ENCODE measurements around the gene DPEP3. TPM values are rescaled to one million over a fixed set of nuclear protein-coding genes. Genes with fewer than 3 reads are reported as not detected.

The DPEP3 gene
- total RNA-seq, 2 donors from 2014 or later: 0.28 TPM; not detected in 1

Other genes starting within 250 kb of the DPEP3 start
- 10 to 100 TPM; 16.9 to 20.5 TPM for gene RANBP10, start 173.9 kb downstream of the DPEP3 start, total RNA-seq
- gene TSNAXIP1, start 173.6 kb downstream of the DPEP3 start, total RNA-seq: under 1 TPM; 0.12 to 0.75 TPM
- gene THAP11, start 138.2 kb downstream of the DPEP3 start, total RNA-seq: 10 to 100 TPM; 19.3 to 23.8 TPM
- gene NUTF2, start 133.6 kb downstream of the DPEP3 start, total RNA-seq: 10 to 100 TPM; 57.1 to 59.8 TPM
- gene CENPT, start 132.8 kb downstream of the DPEP3 start, total RNA-seq: 10 to 100 TPM; 29.3 to 43.1 TPM
- 10 to 100 TPM; 54.2 to 76.8 TPM for gene EDC4, start 107.4 kb downstream of the DPEP3 start, total RNA-seq
- gene NRN1L, start 95.6 kb downstream of the DPEP3 start, total RNA-seq: under 1 TPM in 1 of 2 donors, not detected in 1; 0.67 TPM
- 10 to 100 TPM; 31.7 to 36.6 TPM for gene PSKH1, start 87.2 kb downstream of the DPEP3 start, total RNA-seq
- gene CTRL, start 48.6 kb downstream of the DPEP3 start, total RNA-seq: 1 to 10 TPM in 1 of 2 donors, under 1 TPM in 1; 0.89 to 1.9 TPM
- gene PSMB10, start 43.6 kb downstream of the DPEP3 start, total RNA-seq: 100 to 1,000 TPM; 114 to 164 TPM
- 1 to 10 TPM; 2.3 to 5.0 TPM for gene LCAT, start 36.4 kb downstream of the DPEP3 start, total RNA-seq
- gene SLC12A4, start 11.9 kb downstream of the DPEP3 start, total RNA-seq: 10 to 100 TPM; 12.0 to 16.9 TPM
- 1 to 10 TPM in 1 of 2 donors, under 1 TPM in 1; 0.82 to 2.5 TPM for gene DPEP2, start 19.0 kb upstream of the DPEP3 start, total RNA-seq
- gene DPEP2NB, start 35.4 kb upstream of the DPEP3 start, total RNA-seq: not detected
- 1 to 10 TPM; 6.7 to 7.1 TPM for gene DDX28, start 42.7 kb upstream of the DPEP3 start, total RNA-seq
- gene DUS2, start 42.8 kb upstream of the DPEP3 start, total RNA-seq: 10 to 100 TPM; 14.1 to 17.4 TPM
- gene NFATC3, start 104.9 kb upstream of the DPEP3 start, total RNA-seq: 10 to 100 TPM; 24.6 to 24.9 TPM

Data from left colon (tissue), 2 donors.